EH (cell line): ENCODE measurements around the gene ME2.
"Not testable (repeated sequence)": the region's sequence is repeated elsewhere in the genome, so short reads cannot be mapped to it uniquely, and the experiment has no call there.

Source experiments
- DNase-seq: peaks from one replicate; pipeline ENCODE4 v3.0.0-alpha.2; 2015; ENCODE audit warnings: low read depth

Gene ME2

GRCh38 chr18:50878345-50879301 is at the start of gene ME2:
Gene ME2, plus strand, starts transcription at chr18:50879118. Its CDS starts 16,703 bp downstream, at chr18:50895821.
- peak; percentile 92 for DNase-seq

- DNase-seq = no peak
Measured at GRCh38 chr18:50829644-50830043, 49.3 kb upstream of the ME2 start.

GRCh38 chr18:50830544-50830943 is 48.4 kb upstream of the ME2 start:
- DNase-seq = no peak

DNA sequence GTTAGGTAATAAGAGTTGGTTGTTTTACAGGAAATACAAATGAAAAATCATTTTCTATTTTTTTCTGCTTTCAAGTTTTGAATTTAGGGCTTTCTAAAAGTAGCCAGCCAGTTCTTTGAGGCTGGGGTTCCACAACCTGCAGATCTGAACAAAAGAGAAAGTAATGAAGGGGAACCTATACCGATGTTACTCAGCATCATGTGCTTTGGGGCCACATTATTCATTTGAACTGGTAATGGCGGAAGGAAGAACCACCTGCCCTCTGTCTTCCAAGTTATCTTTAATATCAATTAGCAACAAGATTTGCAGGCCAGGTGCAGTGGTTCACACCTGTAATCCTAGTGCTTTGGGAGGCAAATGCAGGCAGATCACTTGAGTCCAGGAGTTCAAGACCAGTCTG is 46.2 kb upstream of the ME2 start:
- DNase-seq = no peak

- not testable (repeated sequence) for DNase-seq
Measured at GRCh38 chr18:50833496-50833895, 45.4 kb upstream of the ME2 start.

DNA sequence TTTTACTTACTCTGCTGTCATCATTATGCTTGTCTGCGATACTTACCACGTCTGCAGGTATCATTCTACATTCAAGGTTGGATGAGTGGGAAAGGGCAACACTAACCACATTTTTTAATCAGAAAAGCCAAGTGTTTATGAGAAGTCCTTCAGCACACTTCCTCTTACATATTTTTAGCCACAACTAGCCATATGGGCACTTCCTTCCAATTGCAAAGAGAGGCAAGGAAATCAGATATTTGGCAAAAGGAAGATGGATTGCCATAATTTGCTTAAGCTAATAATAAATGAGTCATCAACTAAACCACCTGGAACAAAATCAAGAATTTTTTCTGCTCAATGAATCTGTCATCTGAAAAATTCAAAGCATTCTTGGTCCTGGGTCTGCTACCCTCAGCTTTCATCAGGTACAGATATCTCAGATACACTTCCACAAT is 42.4 kb upstream of the ME2 start:
- peak; percentile 38 for DNase-seq

GRCh38 chr18:50839341-50839740 is 39.6 kb upstream of the ME2 start:
- no peak for DNase-seq

DNA sequence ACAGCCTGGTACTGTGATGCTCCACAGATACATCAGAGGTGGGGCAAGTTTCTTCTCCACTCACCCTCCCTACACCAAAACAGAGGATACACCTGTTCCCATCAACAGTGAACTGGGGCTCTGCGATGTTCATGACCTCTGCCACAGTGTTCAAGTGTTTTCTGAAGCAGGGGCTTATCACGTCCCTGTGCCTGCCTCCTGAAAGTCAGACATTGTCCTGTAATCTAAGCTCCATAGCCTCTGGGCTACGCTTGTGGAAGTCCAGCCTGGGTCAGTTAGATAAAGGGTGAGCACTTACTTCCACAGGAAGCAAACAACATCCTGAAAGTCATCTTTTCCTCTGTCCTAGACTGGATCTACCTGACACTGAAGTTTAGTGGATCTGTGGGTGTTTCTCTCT is 38.9 kb upstream of the ME2 start:
- DNase-seq = no peak

DNA sequence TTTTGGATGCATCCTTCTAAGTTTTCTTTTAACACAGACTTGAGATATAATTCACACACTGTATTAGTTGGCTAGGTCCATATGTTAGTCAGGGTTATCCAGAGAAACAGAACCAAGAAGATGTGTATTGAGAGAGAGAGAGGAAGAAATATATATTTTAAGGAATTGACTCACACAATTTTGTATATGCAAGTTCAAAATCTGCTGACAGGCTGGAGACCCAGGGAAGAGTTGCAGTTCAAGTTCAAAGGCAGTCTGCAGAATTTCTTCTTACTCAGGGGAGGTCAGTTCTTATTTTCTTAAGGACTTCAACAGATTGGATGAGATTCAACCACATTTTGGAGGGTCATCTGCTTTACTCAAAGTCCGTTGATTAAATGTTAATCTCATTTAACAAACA is 36.1 kb upstream of the ME2 start:
- DNase-seq = no peak

DNA sequence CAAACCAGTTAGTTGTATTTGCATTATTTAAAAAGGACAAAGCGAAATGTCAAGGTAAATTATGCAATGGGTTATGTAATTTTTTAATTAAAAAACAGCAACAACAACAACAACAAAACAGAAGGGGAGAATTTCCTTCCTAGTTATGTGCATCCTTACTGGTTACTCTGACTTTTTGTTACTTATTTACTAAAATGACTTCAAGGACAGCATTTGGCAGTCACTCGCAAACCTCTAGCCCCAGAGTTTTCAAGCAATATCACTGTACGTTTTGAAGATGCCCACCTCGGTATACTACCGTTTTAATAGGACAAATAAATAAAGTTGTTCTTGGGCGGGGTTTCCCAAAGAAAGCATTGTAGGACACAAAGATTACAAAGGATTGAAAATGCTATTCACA is 34.4 kb upstream of the ME2 start:
- no peak for DNase-seq

- DNase-seq = no peak
Measured at GRCh38 chr18:50844960-50845359, 34.0 kb upstream of the ME2 start.

DNA sequence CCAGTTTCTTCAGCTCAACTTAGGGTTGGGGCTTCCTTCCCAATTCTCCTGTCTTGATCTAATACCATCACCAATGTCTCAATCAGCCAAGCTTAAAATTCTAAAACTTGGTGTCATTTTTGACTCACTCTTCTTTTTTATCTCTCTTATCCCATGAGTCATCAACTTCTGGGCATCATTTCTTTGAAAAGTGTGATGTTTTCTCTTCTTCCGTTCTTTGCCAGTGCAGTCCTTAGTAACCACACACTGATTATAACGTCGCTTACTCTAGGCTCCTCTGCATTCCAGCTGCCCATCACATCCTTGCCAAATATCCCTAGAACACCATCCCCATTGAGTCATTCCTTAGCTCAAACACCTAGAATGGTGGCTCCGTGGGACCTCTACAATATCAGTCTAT is 31.7 kb upstream of the ME2 start:
- DNase-seq = peak; percentile 24

DNA sequence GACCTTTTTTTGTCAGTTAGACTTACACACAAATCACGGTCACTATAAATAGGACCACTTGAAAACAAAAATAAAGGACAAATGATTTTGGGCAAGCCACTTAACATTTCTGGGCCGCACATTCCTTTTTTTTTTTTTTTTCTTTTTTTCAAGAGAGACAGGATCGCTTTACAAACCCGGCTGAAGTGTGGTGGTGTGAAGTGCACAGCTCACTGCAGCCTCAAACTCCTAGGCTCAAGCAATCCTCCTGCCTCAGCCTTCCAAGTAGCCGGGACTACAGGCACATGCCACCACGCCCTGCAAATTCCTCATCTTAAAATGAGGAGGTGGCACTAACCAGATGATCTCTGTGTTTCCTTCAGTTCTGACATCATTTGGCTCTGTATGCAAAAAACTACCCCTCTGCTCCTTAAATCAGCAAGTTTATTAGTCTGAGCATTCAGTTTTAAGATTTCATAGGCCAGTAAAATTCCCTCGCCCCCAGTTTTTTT is 30.8 kb upstream of the ME2 start:
- no peak for DNase-seq

- no peak for DNase-seq
Measured at GRCh38 chr18:50848991-50849390, 29.9 kb upstream of the ME2 start.

- peak; percentile 14 for DNase-seq
Measured at GRCh38 chr18:50849419-50849821, 29.5 kb upstream of the ME2 start.

GRCh38 chr18:50850307-50851065 is 28.4 kb upstream of the ME2 start:
- DNase-seq = no peak

- DNase-seq = peak; percentile 15
Measured at GRCh38 chr18:50853863-50854271, 25.1 kb upstream of the ME2 start.

- DNase-seq = no peak
Measured at GRCh38 chr18:50855976-50856757, 22.8 kb upstream of the ME2 start.

DNA sequence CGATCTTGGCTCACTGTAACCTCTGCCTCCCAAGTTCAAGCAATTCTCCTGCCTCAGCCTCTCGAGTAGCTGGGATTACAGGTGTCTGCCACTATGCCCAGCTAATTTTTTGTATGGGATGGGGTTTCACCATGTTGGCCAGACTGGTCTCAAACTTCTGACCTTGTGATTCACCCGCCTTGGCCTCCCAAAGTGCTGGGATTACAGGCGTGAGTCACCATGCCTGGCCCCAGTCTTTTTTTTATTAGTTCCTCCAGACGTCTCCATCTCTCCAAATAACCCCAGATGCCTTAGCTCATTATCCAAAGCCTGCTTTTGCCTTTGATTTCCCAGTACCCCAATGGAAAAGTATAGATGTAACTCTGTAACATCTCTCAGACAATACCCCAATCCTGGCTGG is 21.8 kb upstream of the ME2 start:
- DNase-seq = peak; percentile 60

DNA sequence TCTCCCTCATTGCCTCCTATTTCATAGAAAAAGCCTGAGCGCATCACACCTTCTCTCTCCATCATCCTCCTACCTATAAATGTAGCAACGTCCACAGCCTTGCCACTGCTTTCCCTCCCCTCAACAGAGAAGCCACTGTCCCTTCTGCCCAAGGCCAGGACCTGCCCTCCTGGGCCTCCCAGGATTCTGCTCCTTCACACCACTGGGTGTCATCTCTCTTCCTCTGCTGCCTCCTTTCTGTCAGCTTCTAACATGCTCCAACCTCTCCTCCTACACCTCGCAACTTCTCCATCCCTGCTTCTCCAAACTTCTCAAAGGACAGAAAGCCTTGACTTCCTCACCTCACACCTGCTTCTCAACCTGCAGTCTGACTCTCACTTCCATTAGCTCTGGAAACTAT is 21.2 kb upstream of the ME2 start:
- peak; percentile 10 for DNase-seq

DNA sequence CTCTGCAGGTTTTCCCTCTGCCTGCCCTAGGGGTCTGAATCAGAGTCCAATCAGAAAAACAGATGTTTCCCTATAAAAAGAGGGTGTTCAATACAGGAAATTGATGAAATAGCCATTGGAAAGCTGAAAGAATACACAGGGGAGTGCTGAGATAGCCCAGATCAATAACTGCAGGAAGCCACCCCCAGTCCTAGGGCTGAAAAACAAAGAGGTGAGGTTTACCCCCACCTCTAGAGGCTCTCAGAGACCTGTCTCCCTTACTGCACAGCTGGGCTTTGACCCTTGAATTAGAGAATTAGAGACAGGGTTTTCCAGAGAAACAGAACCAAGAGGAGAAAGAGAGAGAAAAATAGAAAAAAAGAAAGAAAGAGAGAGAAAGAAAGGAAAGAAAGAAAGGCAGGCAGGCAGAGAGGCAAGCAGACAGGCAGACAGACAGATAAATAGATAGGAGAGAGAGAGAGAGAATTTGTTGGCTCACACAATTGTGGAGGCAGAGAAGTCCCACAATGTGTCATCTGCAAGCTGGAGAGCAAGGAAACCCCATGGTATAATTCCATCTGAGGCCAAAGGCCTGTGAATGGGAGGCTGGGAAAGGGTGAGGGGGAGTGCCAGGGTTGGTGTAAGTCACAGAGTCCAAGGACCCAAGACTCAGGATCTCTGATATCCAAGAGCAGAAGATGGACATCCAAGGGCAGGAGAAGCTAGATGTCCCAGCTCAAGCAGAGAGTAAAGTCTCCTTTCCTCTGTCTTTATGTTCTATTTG is 18.9 kb upstream of the ME2 start:
- no peak for DNase-seq
